GM23338 (cell line): ENCODE data around the gene ELAVL3. TPM values are rescaled to one million over a fixed set of nuclear protein-coding genes. Genes with fewer than 3 reads are reported as not detected.

ENCODE experiments used
- microRNA-seq: library from miRNA; unstranded; fragments of <30 nt; microRNA quantifications from one replicate; pipeline ENCODE4, GENCODE V29; 2017
- polyA plus RNA-seq: library from polyadenylated mRNA; unstranded; fragments of >200 nt; fragmentation: Nextera tagmentation; extraction: Ambion mirVana; gene quantifications from 2 replicates; pipeline ENCODE4 v1.2.1, GENCODE V29; 2016
- small RNA-seq: library from RNA; depleted of rRNA; stranded (forward); fragments of <200 nt; gene quantifications from one replicate; pipeline ENCODE3, GENCODE V24; 2014; ENCODE audit warnings: low replicate concordance
- total RNA-seq: library from RNA; depleted of rRNA; stranded (reverse); fragments of >200 nt; shearing (Covaris generic); gene quantifications from 2 replicates; pipeline ENCODE4 v1.2.3, GENCODE V29; 2014; rRNA removed

The ELAVL3 gene
- total and polyA plus RNA-seq, 2 experiments from 2014 or later, result 0.45 to 1.2 TPM

Small RNA genes within 50 kb of the gene (microRNA-seq; reads per million reads assigned to microRNA genes)
- gene MIR7974, result not detected

Small RNA genes within 50 kb of the gene (small RNA-seq; reads per million reads assigned to genes)
- gene MIR7974, result 11.6 reads per million, percentile 97 among the genes with 10 or more reads in this experiment
- not detected for gene RF00019
- 1.1 reads per million, percentile 65 among the genes with 10 or more reads in this experiment for gene RN7SL833P

Other genes starting within 250 kb of the ELAVL3 start
- gene ANGPTL8, start 241.4 kb downstream of the ELAVL3 start, total RNA-seq, result not detected in 2 replicates
- 0.42 TPM in 1 of 2 replicates, not detected in the other for gene ANGPTL8, start 241.4 kb downstream of the ELAVL3 start, polyA plus RNA-seq
- gene DOCK6, start 218.5 kb downstream of the ELAVL3 start, total RNA-seq, result 48.3 and 49.0 TPM in 2 replicates
- 28.9 and 34.6 TPM in 2 replicates for gene DOCK6, start 218.5 kb downstream of the ELAVL3 start, polyA plus RNA-seq
- not detected in 2 replicates for gene TSPAN16, start 184.9 kb downstream of the ELAVL3 start, total RNA-seq
- not detected in 2 replicates for gene TSPAN16, start 184.9 kb downstream of the ELAVL3 start, polyA plus RNA-seq
- 16.9 and 21.2 TPM in 2 replicates for gene RAB3D, start 141.4 kb downstream of the ELAVL3 start, total RNA-seq
- 3.8 and 5.3 TPM in 2 replicates for gene RAB3D, start 141.4 kb downstream of the ELAVL3 start, polyA plus RNA-seq
- gene TMEM205, start 134.8 kb downstream of the ELAVL3 start, total RNA-seq, result 223 and 293 TPM in 2 replicates
- 114 and 123 TPM in 2 replicates for gene TMEM205, start 134.8 kb downstream of the ELAVL3 start, polyA plus RNA-seq
- 3.4 and 3.5 TPM in 2 replicates for gene CCDC159, start 134.5 kb downstream of the ELAVL3 start, total RNA-seq
- gene CCDC159, start 134.5 kb downstream of the ELAVL3 start, polyA plus RNA-seq, result 5.1 and 6.2 TPM in 2 replicates
- 5.7 and 12.0 TPM in 2 replicates for gene PLPPR2, start 125.6 kb downstream of the ELAVL3 start, total RNA-seq
- 5.0 and 9.0 TPM in 2 replicates for gene PLPPR2, start 125.6 kb downstream of the ELAVL3 start, polyA plus RNA-seq
- gene SWSAP1, start 106.4 kb downstream of the ELAVL3 start, total RNA-seq, result 2.1 and 4.1 TPM in 2 replicates
- 6.1 and 6.6 TPM in 2 replicates for gene SWSAP1, start 106.4 kb downstream of the ELAVL3 start, polyA plus RNA-seq
- 6.8 and 12.0 TPM in 2 replicates for gene EPOR, start 96.7 kb downstream of the ELAVL3 start, total RNA-seq
- gene EPOR, start 96.7 kb downstream of the ELAVL3 start, polyA plus RNA-seq, result 9.1 and 9.2 TPM in 2 replicates
- 46.8 and 49.4 TPM in 2 replicates for gene RGL3, start 61.7 kb downstream of the ELAVL3 start, total RNA-seq
- gene RGL3, start 61.7 kb downstream of the ELAVL3 start, polyA plus RNA-seq, result 48.8 and 49.2 TPM in 2 replicates
- gene ODAD3, start 45.9 kb downstream of the ELAVL3 start, total RNA-seq, result 0.54 and 1.5 TPM in 2 replicates
- gene ODAD3, start 45.9 kb downstream of the ELAVL3 start, polyA plus RNA-seq, result 6.1 TPM in 2 replicates
- 107 and 130 TPM in 2 replicates for gene PRKCSH, start 45.4 kb downstream of the ELAVL3 start, total RNA-seq
- gene PRKCSH, start 45.4 kb downstream of the ELAVL3 start, polyA plus RNA-seq, result 85.3 and 90.3 TPM in 2 replicates
- gene ZNF653, start 24.8 kb upstream of the ELAVL3 start, total RNA-seq, result 4.9 and 5.3 TPM in 2 replicates
- 2.5 and 4.1 TPM in 2 replicates for gene ZNF653, start 24.8 kb upstream of the ELAVL3 start, polyA plus RNA-seq
- gene ECSIT, start 48.1 kb upstream of the ELAVL3 start, total RNA-seq, result 61.1 and 66.5 TPM in 2 replicates
- gene ECSIT, start 48.1 kb upstream of the ELAVL3 start, polyA plus RNA-seq, result 36.6 and 42.7 TPM in 2 replicates
- 17.0 and 20.9 TPM in 2 replicates for gene CNN1, start 57.8 kb upstream of the ELAVL3 start, total RNA-seq
- 13.3 and 22.7 TPM in 2 replicates for gene CNN1, start 57.8 kb upstream of the ELAVL3 start, polyA plus RNA-seq
- gene ELOF1, start 78.2 kb upstream of the ELAVL3 start, total RNA-seq, result 50.3 and 73.3 TPM in 2 replicates
- 98.0 and 103 TPM in 2 replicates for gene ELOF1, start 78.2 kb upstream of the ELAVL3 start, polyA plus RNA-seq
- gene ACP5, start 96.6 kb upstream of the ELAVL3 start, total RNA-seq, result 12.4 and 12.8 TPM in 2 replicates
- 5.6 and 6.7 TPM in 2 replicates for gene ACP5, start 96.6 kb upstream of the ELAVL3 start, polyA plus RNA-seq
- 12.9 and 15.4 TPM in 2 replicates for gene ZNF627, start 116.4 kb upstream of the ELAVL3 start, total RNA-seq
- 7.7 and 9.0 TPM in 2 replicates for gene ZNF627, start 116.4 kb upstream of the ELAVL3 start, polyA plus RNA-seq